ENCODE measurements around the gene CDH4.

Gene CDH4

DNA sequence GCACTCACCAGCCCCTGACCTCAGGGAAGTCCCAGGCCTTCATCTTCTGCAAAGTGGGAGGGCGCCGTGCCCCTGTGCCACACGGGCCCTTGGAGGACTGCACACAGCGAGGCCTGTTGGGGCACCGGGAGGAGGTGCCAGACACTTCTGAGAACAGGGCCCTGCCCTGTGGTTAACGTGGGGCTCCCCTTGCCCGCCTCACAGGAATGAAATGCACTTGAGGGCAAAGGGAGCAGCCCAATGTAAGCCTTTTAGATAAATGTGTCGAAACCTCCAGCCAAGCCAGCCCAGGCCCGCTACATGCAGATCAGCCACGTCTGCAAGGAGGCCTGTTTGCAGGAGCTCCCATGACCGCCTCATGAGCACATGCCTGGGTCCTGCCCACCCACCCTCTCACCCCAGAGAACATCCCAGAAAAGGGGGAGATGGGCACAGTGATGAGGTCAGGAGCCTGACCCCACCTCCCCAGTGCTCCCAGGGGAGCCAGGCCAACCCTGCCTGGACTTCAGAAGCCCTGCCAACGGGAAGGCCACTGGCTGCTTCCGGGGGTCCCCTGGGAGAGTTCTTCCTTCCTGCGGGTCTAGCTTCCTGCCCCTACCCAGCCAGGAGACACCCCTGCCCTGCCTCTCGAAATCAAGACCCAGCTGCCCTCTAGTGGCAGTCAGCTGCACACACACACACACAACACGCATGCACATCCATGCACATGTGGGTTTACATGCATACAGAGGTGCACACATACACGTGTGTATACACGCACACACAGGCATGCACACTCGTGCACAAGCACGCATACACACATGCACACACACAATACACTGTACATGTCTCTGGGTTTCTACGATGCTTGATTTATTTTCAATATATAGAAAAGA lies 634.9 kb downstream of the CDH4 start:
- FAIRE-seq, result no peak

DNA sequence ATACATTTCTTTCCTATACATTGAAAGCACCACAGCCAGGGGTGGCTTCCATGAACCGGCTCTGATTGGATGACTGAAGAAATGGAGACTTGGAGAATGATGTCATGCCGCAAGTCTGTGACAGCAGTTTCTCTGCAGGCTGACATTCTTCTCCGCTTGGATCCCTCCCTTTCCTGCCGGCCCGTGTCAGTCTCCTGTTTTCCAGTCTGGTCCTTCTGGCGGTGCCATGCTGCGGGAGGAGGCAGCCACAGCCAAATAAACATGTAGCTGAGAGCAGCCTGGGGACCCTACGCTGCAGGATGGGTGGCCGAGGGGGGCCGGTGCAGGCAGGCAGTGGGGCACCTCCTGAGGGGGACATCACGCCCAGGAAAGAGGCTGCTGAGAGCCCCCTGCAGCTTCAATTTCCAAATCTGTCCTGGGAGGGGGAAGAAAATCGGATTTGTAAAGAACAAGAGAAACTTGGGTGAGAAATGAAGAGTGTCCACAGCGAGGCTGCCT lies 635.6 kb downstream of the CDH4 start:
- DNase-seq (ENCODE audit: low spot score) (no peak), FAIRE-seq (no peak)

More for the DNA sequence above, 634.9 kb downstream of the CDH4 start:
- peak; percentile 25 for DNase-seq (ENCODE audit: low spot score)

DNA sequence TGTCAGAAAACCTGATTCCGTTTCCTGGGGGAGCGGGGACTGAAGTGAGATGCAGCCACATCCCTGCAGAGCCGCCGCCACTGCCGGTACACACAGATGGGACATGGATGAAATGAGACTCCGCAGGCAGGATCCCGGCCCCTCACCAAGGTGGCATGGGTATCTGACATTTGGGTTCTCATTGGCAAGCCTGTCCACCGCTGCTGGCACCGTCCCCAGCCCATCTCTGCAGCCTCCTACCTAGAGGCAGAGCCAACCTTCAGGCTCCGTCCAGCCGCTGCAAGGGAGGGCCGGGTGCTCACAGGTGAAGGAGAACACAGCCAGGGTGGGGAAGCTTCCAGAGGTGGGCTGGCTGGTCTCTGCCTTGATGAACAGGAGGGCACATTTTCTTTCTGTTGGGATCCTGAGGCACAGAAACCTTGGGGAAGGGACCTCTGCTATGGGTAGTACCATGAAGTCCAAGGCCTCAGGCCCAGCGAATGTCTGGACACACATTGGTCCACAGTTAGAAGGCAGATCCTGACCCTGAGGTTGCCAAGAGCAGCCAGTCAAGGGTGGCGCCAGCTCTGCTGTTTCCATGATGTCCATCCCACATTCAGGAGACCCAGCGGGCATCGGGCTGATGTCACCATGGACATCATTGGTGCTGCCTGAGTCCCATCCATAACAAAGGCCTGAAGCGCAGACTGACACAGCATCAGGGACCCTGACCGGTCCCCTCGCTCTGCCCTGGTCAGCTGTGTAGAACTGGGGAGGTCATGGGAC lies 636.2 kb downstream of the CDH4 start:
- DNase-seq (ENCODE audit: low spot score), result no peak
- no peak for FAIRE-seq

DNA sequence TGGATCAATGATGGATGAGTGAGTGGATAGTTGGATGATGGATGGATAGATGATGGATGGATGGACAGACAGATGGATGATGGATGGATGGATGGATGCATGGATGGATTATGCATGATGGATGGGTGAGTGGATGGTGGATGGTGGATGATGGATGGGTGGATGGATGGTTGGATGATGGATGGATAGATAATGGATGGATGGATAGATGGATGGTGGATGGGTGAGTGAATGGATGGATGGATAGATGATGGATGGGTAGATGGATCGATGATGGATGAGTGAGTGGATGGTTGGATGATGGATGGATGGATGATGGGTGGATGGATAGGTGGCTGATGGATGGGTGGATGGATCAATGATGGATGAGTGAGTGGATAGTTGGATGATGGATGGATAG lies 637.6 kb downstream of the CDH4 start:
- DNase-seq (ENCODE audit: low spot score) (no peak), FAIRE-seq (no peak)

DNA sequence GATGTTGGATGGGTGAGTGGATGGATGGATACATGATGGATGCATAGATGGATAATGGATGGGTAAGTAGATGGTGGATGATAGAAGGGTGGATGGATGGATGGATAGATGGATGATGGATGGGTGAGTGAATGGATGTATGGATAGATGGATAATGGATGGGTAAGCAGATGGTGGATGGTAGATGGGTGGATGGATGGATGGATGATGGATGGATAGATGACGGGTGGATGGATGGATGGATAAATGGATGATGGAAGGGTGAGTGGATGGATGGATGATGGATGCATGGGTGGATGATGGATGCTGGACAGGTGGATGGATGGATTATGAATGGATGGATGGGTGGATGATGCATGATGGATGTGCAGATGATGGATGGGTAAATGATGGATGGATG lies 638.1 kb downstream of the CDH4 start:
- FAIRE-seq (no peak), DNase-seq (ENCODE audit: low spot score) (no peak)

DNA sequence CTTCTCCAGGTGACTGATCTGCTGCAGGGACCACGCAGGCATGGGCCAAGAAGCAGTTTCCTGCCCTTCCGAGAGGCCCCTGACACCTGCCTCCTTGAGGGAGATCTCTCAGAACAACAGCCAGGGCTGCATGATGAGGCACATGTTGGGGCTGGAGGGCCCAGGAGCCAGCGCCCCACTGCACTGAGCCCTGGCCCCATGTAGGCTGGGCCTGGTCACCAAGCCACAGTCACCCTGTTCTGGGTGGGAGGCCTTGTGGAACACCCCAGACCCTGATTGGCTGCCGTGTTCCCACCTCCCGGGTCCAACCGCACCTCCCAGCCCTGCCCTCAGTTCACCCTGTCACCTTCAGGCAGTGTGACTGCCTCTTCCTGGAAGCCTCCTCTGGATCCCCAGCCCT lies 639.4 kb downstream of the CDH4 start:
- DNase-seq (ENCODE audit: low spot score), result no peak
- FAIRE-seq, result no peak

DNA sequence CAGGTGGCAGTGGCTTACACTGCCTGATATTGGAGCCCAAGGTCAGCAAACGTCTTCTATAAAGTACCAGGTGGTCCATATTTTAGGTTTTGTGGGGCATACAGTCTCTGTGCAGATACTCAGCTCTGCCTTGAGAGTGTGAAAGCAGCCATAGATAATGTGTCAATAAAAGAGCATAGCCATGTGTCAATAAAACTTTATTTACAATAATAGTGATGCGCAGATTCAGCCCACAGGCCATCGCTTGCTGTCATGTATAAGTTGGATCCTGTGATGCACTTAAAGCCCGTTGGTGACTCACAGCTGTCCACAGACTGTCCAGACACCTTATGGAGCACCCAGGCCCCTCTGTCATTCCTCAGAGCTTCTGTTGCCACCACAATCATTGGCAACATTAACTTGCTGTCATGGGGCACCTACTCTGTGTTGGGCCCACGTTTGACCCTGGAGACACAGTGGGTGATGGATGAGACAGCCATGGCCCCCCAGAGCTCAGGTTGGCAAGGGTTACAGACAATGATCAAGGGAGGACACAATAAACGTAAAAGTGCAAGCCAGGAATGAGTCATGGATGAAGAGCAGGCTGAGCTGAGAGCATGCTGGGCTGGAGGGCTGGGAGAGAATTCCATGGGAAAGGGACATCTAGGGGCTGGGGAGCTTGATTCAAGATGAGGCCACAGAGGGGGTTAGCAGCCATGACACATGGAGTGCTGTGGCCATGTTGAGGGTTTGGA lies 640.0 kb downstream of the CDH4 start:
- FAIRE-seq (no peak), DNase-seq (ENCODE audit: low spot score) (no peak)

DNA sequence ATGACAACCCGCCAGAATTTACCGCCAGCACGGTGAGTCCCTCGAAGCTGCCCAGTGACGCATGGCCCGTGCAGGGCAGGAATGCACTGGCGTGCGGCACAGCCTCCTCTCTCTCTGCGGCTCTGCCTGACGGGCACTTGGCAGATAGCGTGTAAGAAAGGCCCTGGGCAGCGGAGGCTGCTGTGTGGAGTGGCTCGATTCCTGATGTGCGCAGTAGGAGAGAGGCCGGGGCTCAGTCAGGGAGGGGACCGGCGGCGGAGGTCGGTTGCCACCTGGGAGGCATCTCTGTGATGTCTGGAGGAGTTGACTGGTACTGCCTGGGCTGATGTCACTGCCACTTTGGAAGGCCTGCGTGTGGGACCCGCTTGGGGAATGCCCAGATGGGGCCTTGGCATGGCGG lies 643.0 kb downstream of the CDH4 start:
- no peak for FAIRE-seq

DNA sequence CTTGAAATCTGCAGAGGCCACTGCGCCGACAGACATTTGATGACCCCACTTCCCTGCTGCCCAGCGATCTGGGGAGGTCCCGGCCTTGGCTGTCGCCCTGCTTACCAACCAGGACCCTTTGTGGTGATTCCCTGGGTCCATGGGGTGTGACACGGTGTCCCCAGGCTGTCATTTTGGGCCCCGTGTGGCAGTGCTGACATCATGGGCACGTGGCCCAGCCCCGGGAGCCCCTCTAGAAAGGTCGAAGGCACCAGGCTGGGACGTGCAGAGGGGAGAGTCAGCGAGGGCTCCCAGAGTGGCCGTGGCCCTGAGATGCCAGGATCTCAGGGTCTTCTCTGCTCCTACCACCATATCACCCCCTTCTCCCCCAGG lies 643.6 kb downstream of the CDH4 start:
- no peak for DNase-seq (ENCODE audit: low spot score)
- FAIRE-seq, result no peak

More for the DNA sequence above, 643.0 kb downstream of the CDH4 start:
- no peak for DNase-seq (ENCODE audit: low spot score)

DNA sequence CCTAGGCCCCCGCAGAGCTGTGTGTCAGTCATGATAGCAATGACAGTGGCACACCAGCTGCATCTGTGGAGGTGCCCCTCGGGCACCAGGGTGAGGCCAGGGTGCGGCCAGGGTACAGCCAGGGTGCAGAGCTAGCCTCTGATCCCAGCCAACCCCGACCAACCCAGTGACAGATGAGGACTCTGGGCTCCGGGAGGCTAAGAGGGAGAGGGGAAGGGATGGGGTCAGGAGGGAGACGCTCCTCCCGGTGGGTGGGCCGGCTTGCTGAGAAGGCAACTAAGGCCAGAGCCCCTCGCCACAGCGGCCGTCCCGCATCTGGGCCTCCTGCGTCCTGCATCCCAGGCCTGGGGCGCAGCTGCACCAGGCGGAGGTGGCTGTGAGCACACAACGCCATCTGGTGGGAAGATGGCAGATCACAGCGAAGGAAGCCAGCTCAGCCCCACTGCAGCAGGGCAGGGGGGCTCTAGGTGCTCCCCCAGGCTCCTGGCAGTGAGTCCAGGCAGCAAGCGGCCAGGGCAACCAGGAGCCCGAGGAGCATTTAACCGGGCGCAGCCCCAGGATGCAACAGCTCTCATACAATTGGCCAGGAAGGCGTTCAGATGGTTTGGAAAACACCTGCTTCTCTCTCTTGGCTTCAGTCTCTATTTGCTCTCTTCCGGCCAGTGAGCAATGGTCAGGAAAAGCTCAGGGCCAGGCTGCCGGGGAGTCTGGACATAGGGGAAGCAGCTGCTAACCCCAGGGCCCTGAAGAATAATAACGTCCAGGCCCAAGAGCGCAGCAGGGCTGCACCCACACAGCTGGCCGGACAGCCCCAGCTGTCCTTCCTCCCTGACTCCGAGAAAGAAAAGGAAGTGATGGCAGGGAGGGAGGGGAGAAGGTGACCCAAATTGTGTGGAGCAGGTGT lies 644.2 kb downstream of the CDH4 start:
- FAIRE-seq, result no peak
- peak; percentile 8 for DNase-seq (ENCODE audit: low spot score)

DNA sequence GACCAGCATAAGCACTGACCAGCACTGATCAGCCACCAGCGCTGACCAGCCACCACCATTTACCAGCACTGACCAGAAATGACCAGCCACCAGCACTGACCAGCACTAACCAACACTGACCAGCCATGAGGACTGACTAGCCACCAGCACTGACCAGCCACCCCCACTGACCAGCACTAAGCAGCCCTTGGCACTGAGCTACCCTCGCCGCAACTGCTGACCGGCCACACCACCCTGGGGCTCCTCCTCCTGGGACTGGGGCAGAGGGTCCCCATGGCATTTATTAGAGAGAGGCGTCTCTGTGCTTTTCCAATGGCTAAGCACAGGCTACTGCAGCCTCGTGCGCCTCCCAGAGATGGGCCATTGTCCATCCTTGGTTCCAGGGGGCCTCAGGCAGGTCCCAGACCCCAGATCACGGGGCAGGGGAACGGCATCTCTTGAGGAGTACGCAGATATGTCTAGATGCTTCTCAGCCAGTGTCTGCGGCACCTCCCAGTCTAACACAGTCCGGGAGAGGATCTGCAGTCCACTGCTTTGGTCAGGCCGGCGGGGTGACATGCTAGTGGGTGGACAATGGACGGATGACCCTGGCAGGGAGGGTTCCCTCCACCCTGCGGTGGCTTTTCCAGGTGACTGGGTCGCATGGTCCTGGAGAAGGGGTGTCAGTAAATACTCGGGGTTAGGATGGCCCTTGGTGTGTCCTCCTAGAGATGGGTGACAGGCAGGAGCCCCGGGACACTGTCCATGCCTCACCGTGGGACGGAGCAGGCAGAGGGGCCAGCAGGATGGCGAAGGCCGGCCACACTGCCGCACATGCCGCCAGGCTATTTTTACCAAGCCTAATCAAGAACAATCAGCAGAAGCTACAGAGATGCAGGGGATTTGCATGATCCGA lies 645.6 kb downstream of the CDH4 start:
- no peak for DNase-seq (ENCODE audit: low spot score)
- FAIRE-seq, result no peak

DNA sequence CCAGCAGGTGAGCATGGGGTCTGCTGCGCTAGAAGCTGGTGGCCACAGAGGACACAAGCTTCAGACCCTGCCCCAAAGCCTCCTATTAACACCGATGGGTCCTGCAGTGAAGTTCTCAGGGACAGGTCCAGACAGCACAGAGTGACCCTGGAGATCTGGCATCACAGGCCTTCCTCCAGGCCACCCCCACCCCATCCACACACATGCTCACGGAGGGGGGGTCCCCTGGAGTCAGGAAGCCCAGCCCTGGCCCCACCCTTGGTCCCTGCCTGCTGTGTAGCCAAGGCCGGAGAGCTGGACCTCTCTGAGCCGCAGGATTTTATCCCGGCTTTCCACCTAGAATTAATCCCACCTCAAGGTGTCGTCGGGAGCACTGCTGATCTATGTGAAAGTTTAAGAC lies 646.3 kb downstream of the CDH4 start:
- DNase-seq (ENCODE audit: low spot score) (no peak), FAIRE-seq (no peak)

DNA sequence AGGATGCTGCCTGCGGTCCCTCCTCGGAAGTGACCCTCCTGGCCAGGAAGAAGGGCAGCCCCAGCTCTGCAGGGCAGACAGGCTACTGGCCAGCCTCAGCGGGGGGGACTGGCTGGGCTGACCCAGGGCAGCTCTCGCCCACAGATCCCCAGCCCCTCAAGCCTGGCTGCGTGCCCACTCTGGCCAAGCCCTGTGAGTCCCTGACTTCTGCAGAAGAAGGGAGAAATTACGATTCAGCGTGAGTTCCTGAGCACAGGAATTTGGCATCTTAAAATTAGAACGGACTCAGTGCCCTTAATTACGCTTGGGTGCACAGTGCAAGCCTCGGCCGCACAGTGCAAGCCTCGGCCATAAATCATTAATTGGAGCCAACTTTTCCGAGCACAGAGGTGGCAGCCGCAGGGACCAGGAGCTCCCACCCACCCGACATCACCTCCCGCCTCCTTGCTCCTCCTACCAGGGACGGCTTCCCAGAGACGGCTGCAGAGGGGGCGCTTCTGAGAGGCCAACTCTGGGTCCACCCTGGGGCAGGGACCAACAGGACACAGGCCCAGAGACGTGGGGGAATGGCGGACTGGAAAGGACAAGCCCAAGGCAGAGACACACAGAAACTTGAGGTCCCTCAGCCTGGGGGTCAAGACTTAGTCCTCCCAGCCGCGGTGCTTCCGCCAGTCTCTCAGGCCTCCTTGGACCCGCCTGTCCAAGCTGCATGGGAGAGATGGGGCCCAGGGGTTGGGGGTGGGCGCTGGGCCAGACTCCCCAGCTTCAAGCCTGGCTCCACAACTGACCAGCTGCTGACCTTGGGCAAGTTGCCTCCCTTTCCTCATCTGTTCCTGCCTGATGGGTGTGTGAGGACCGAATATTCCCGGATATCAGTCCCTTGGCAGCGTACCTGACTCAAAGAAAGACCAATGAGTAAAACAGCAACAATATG lies 648.2 kb downstream of the CDH4 start:
- no peak for FAIRE-seq
- DNase-seq (ENCODE audit: low spot score), result no peak

DNA sequence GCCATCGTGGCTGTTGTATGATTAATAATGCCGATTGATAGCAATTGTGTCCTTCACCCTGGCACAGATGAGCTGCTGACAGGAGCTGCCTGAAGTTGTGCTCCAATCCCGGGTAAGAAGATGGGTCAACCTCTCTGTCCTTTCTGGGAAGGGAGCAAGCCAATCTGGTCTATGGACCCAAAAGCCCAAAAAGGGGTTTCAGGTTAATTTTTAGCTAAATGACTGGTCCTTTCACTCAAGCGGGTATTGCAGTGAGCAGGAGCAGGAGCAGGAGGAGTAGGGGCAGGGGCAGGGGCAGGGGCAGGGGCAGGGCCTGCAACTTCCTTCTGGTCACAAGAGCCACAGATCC lies 648.9 kb downstream of the CDH4 start:
- DNase-seq (ENCODE audit: low spot score) (no peak), FAIRE-seq (no peak)

DNA sequence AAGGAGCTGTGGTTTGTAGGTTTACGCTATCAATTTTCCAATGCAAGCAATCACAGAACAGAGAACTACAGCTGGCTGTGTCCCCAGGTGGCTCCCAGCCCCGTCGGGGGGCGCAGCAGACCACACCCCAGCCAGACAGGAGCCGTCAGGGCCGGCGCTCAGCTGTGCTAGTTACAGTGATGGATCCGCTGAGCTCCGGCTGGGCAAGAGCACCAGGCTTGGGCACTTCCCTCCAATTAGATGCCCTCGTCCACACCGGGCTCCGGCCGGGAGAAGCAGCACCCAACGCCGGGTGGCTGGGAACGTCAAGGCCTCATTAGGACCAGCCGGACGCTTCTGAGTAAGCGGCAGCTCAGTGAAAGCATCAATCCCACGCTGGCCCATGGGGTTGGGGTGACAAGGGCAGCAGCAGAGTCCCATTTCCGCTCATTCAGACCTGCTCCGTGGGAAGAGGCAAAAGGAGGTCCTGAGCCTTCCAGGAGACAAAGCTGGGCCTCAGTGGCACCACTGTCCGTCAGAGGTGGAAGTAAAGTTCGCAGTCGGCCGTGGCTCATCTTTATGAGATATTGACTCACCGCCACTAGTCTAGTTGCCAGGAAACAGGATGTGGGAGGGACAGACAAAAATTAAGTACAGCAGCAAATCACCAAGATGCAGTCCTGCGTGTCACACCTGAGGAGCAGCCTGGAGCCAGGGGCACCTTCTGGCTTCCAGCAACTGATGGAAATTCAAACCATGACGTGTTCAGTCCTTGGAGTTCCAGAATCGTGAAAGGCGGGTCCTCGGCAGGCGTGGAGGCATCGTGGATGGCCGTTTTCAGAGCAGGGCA lies 649.5 kb downstream of the CDH4 start:
- FAIRE-seq, result no peak
- DNase-seq (ENCODE audit: low spot score), result peak; percentile 25

DNA sequence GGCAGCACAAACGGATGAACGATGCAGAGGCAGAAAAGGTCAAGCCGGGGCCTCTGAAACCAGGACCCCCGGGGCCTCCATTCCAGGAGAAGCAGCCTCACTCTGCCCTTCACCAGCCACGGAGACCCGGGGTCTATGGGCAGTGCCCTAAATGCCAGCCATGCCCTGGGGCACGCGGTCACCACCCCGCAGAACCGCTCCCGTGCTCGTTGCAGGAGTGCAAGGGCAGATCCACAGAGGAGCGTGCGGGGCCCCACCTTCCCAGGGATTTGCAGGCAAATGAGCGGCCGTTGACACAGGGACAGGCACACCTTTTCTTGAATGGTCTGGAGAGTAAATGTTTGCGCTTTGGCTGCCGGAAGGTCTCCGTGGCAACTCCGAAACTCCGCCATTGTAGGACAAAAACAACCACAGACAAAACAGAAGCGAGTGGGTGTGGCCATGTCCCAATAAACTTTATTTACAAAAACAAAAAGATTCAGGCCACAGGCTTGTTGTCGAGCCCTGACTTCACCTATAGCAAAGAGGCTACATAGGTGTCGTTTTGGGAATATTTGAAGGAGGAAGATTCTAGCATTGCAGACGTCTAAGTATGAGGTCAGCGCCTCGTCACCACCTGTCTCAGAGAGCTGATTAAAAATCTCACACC lies 650.3 kb downstream of the CDH4 start:
- DNase-seq (ENCODE audit: low spot score), result no peak
- FAIRE-seq, result no peak

DNA sequence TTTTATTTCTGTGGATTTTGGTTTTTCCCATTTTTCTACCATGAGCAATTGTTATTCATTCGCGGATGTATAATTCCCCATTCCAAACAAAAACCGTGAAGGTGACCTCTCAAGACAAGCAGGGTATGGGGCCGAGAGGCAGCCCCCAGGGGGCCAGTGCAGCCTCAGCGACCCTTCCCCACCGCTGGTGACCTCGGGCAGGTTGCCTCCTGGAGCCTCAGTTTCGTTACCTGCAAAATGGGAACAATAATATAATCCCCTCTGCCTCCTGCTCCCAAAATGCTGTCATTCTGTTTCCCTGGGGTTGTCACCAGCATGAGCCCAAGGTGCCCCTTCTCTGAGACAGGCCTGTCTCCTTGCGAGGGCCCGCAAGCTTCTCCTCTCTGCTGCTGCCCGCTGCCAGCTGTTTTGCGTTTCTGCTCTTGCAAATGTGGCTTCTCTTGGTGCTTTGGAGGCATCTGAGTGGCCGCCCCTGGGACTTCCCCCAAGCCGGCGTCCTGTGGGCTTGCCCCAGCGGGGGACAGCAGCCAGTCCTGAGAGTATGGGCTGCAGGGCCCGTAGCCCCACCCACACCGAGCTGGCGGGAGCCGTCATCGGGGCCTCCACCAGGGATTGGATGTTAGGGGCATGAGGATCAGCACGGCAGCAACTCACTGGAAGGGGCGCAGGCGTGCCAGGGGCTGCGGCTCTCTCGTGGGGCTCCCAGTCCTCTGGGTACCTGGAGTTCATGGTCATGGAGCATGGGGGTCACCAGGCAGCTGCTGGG lies 651.7 kb downstream of the CDH4 start:
- no peak for FAIRE-seq
- no peak for DNase-seq (ENCODE audit: low spot score)
